MCF 10A (cell line): ENCODE measurements around the gene EXPH5. TPM values are rescaled to one million over a fixed set of nuclear protein-coding genes. Genes with fewer than 3 reads are reported as not detected.

Source experiments
- BruUV-seq: library from RNA; stranded (reverse); fragments of 400-500 nt; replicated peaks from 2 replicates; lab custom pipeline; 2021; lab: Mats Ljungman, UMichigan
- CTCF ChIA-PET: fragments of 300-600 bp; sonication (Branson Sonifier 250); formaldehyde crosslinking; extraction: SDS; loops from one replicate; lab custom pipeline; 2021; ENCODE audit warnings: antibody characterized with exemption, inconsistent platforms; lab: Yijun Ruan, JAX
- POLR2A ChIA-PET: fragments of 300-600, 350-650 bp; sonication (Branson Sonifier 250); formaldehyde crosslinking; extraction: SDS; loops from one replicate; lab custom pipeline; 2020; ENCODE audit warnings: antibody characterized with exemption, inconsistent platforms; lab: Yijun Ruan, JAX
- DNase-seq: peaks from one replicate; pipeline ENCODE4 v3.0.0-alpha.2; 2018; ENCODE audit not compliant: unreplicated experiment
- H3K27ac Mint-ChIP-seq: one replicate; pipeline ENCODE4 v1.8.0; 2022; ENCODE audit warnings: mild to moderate bottlenecking, low read depth, mixed read lengths; ENCODE audit not compliant: unreplicated experiment
- H3K27me3 Mint-ChIP-seq: one replicate; pipeline ENCODE4 v1.8.0; 2022; ENCODE audit warnings: mixed read lengths; ENCODE audit not compliant: insufficient read depth, unreplicated experiment
- H3K36me3 Mint-ChIP-seq: one replicate; pipeline ENCODE4 v1.8.0; 2022; ENCODE audit warnings: mild to moderate bottlenecking, moderate library complexity, mixed read lengths; ENCODE audit not compliant: insufficient read depth, unreplicated experiment
- H3K4me1 Mint-ChIP-seq: one replicate; pipeline ENCODE4 v1.8.0; 2022; ENCODE audit warnings: mixed read lengths; ENCODE audit not compliant: insufficient read depth, unreplicated experiment
- H3K4me3 Mint-ChIP-seq: one replicate; pipeline ENCODE4 v1.8.0; 2022; ENCODE audit warnings: mild to moderate bottlenecking, moderate library complexity, mixed read lengths; ENCODE audit not compliant: unreplicated experiment
- H3K9me3 Mint-ChIP-seq: one replicate; pipeline ENCODE4 v1.8.0; 2022; ENCODE audit warnings: mixed read lengths; ENCODE audit not compliant: unreplicated experiment
- intact Hi-C: fragments of 100-400 bp; cut with micrococcal nuclease; formaldehyde crosslinking; loops from 2 replicates; pipeline ENCODE4 v1.14.1; 2022
- total RNA-seq: library from RNA; stranded (reverse); gene quantifications from 2 replicates; pipeline ENCODE4 v1.2.3, GENCODE V29; 2022
- TF ChIP-seq, protein P1 (sequence below): fragments of 200-600 bp; IDR thresholded peaks from one replicate; pipeline ENCODE4 v1.8.0; 2022; ENCODE audit warnings: antibody characterized with exemption, mild to moderate bottlenecking; ENCODE audit not compliant: unreplicated experiment

Gene EXPH5
- total RNA-seq, 1 experiment from 2014 or later: 9.2 TPM

DNA sequence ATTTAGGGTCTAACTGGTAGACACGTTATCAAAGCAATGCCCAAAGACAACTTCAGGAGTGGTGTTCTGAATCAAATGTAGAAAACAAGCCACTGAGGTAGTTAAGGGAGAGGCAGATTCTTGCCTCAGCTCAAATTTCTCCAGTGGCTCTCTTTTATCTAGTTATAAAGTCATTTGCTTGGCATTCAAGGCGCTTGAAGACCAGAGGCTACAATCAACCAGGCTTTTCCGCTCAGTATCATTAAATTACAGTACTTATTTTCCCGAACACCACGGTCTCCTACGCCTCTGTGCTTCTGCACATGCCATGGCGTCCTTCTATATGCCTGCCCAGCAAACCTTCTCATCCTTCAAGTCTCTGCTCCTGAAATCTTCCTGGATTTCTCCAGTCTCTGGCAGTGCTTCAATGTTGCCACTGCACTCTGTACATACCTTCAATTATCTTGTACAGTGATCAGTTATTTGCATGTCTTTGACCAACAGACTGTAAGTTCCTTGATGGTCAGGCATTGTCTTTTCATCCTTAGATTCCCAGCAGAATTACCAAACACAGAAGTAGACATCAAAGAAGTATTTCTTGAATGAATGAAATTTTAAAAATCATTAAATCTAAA, 96.8 kb downstream of the EXPH5 start:
- no TSS peak for BruUV-seq
- H3K36me3 Mint-ChIP-seq: no peaks in the 10 kb centered on the region
- CTCF ChIA-PET: interaction anchor here (0.6 kb wide), 1 partner anchor 1443 kb away, joined by 3 read pairs; no protein-coding TSS in a partner anchor
- TF ChIP-seq, protein P1, sequence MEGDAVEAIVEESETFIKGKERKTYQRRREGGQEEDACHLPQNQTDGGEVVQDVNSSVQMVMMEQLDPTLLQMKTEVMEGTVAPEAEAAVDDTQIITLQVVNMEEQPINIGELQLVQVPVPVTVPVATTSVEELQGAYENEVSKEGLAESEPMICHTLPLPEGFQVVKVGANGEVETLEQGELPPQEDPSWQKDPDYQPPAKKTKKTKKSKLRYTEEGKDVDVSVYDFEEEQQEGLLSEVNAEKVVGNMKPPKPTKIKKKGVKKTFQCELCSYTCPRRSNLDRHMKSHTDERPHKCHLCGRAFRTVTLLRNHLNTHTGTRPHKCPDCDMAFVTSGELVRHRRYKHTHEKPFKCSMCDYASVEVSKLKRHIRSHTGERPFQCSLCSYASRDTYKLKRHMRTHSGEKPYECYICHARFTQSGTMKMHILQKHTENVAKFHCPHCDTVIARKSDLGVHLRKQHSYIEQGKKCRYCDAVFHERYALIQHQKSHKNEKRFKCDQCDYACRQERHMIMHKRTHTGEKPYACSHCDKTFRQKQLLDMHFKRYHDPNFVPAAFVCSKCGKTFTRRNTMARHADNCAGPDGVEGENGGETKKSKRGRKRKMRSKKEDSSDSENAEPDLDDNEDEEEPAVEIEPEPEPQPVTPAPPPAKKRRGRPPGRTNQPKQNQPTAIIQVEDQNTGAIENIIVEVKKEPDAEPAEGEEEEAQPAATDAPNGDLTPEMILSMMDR: no peak
- H3K4me3 Mint-ChIP-seq: no peak overlapping the region
- DNase-seq: no peak
- H3K27ac Mint-ChIP-seq: no peak overlapping the region
- POLR2A ChIA-PET: interaction anchor here (0.7 to 0.9 kb wide), 2 partner anchors 163 to 319 kb away, joined by 3 read pairs; no protein-coding TSS in a partner anchor
- intact Hi-C loops: no loop called here
- peaks cover 6% of the 10 kb centered on the region for H3K4me1 Mint-ChIP-seq
- no peaks in the 10 kb centered on the region for H3K27me3 Mint-ChIP-seq
- no peaks in the 10 kb centered on the region for H3K9me3 Mint-ChIP-seq

DNA sequence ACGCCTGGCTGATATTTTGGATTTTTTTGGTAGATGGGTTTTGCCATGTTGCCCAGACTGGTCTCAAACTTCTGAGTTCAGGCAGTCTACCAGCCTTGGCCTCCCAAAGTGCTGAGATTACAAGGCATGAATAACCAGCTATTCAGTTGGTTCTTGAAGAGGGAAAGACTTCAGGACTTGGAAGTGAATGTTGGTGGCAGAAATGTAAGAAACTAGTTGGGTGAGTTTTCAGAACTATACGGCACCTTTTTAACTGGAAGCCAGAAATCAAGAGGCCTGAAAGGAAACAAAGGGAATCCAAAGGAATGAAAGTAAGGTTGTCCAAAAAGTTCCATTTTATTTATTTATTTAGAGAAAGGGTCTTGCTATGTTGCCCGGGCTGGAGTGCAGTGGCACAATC, 98.2 kb downstream of the EXPH5 start:
- intact Hi-C loops: no loop called here
- TF ChIP-seq, protein P1: no peak
- no peaks in the 10 kb centered on the region for H3K9me3 Mint-ChIP-seq
- no TSS peak for BruUV-seq
- ChIA-PET POLR2A (no interaction called here), CTCF (no interaction called here)
- no peak overlapping the region for H3K27ac Mint-ChIP-seq
- peaks cover 6% of the 10 kb centered on the region for H3K4me1 Mint-ChIP-seq
- DNase-seq: no peak
- H3K36me3 Mint-ChIP-seq: no peaks in the 10 kb centered on the region
- no peaks in the 10 kb centered on the region for H3K27me3 Mint-ChIP-seq
- H3K4me3 Mint-ChIP-seq: no peak overlapping the region

DNA sequence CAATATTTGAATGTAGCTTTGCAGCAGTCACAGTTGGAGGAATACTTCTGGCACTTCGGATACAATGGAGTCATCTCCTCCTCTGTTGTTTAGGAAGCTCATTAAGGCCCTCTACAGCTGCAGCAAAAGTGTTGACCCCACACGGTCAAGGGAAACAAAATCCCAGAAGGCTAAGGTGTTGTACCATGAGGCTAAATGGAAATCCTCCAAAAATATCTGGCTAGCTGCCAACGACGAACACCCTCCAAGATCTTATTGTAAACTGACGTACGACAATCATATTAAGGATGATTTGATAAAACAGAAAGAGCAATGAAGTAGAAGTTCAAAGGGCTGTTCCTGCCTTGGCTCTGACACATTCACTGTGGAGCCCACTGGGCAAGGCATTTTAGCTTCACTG, 99.4 kb downstream of the EXPH5 start:
- intact Hi-C loops: no loop called here
- no peak overlapping the region for H3K4me3 Mint-ChIP-seq
- H3K4me1 Mint-ChIP-seq: peaks cover 6% of the 10 kb centered on the region
- POLR2A ChIA-PET: interaction anchor here (0.6 kb wide), 1 partner anchor 43 kb away, joined by 3 read pairs; no protein-coding TSS in a partner anchor
- CTCF ChIA-PET: no interaction called here
- no peaks in the 10 kb centered on the region for H3K27me3 Mint-ChIP-seq
- DNase-seq: no peak
- TF ChIP-seq, protein P1: no peak
- BruUV-seq: no TSS peak
- H3K9me3 Mint-ChIP-seq: no peaks in the 10 kb centered on the region
- no peak overlapping the region for H3K27ac Mint-ChIP-seq
- no peaks in the 10 kb centered on the region for H3K36me3 Mint-ChIP-seq

DNA sequence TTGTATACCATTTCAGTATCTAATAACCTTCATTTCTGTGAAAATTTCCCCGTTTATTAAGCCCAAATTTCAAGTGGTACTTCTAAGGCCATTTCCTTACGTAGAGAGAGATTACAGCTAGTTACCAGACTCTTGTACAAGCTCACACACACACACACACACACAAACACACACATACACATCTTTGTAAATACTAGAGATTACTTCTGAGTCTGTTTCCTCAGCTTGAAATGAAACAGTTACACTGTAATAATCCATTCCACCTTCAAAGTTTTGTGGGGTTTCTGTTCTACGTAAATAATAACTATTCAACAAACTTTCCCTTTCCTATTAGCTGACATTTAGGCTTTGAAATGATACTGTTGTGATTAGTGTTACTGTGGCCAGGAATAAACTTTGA, 101.6 kb downstream of the EXPH5 start:
- TF ChIP-seq, protein P1: no peak
- Mint-ChIP-seq H3K4me3 (no peak overlapping the region), H3K36me3 (no peaks in the 10 kb centered on the region), H3K27me3 (no peaks in the 10 kb centered on the region), H3K27ac (no peak overlapping the region), H3K4me1 (peaks cover 4% of the 10 kb centered on the region), H3K9me3 (no peaks in the 10 kb centered on the region)
- intact Hi-C loops: no loop called here
- no peak for DNase-seq
- ChIA-PET CTCF (interaction anchor here (0.7 kb wide), 1 partner anchor 80 kb away, joined by 3 read pairs; no protein-coding TSS in a partner anchor), POLR2A (interaction anchor here (0.6 kb wide), 1 partner anchor 48 kb away, joined by 3 read pairs; no protein-coding TSS in a partner anchor)
- no TSS peak for BruUV-seq
